NCI-H146 treated with DMSO at 0.1 percent for 48 hours (cell line): ENCODE data around the gene SOX15.
A peak's percentile ranks its signal among the peaks of the same experiment; 100 is the strongest.

Experiments used
- DNase-seq: peaks from one replicate; lab custom pipeline; 2025; ENCODE audit not compliant: unreplicated experiment; lab: John Stamatoyannopoulos, UW

The SOX15 gene

GRCh38 chr17:7559320-7560171, 30.3 kb downstream of the SOX15 start:
- DNase-seq = no peak

- DNase-seq = no peak
Observed at GRCh38 chr17:7558544-7559319, 31.2 kb downstream of the SOX15 start, which contains the start of gene TNFSF13. TSS of gene TNFSF13 (plus strand) at chr17:7558750. CDS start at chr17:7559040, 290 bp downstream.

- DNase-seq = peak; percentile 32
Observed at GRCh38 chr17:7557775-7558543, 31.9 kb downstream of the SOX15 start.

- no peak for DNase-seq
Observed at GRCh38 chr17:7557147-7557764, 32.6 kb downstream of the SOX15 start.

- no peak for DNase-seq
Observed at GRCh38 chr17:7556627-7557026, 33.3 kb downstream of the SOX15 start.

GRCh38 chr17:7555320-7555948, 34.5 kb downstream of the SOX15 start:
- no peak for DNase-seq

GRCh38 chr17:7553356-7553755, 36.5 kb downstream of the SOX15 start:
- DNase-seq = no peak

GRCh38 chr17:7552621-7553051, 37.3 kb downstream of the SOX15 start:
- DNase-seq = no peak

- no peak for DNase-seq
Observed at GRCh38 chr17:7551396-7551795, 38.5 kb downstream of the SOX15 start.

GRCh38 chr17:7550344-7550743, 39.5 kb downstream of the SOX15 start:
- DNase-seq = no peak

GRCh38 chr17:7549401-7550055, 40.4 kb downstream of the SOX15 start:
- no peak for DNase-seq

GRCh38 chr17:7548585-7549400, 41.1 kb downstream of the SOX15 start, which contains the start of gene TNFSF12:
TSS of gene TNFSF12 (plus strand) at chr17:7549058. CDS start at chr17:7549154, 96 bp downstream.
- no peak for DNase-seq

- no peak for DNase-seq
Observed at GRCh38 chr17:7544911-7545310, 45.0 kb downstream of the SOX15 start.

GRCh38 chr17:7541074-7541621, 48.7 kb downstream of the SOX15 start:
- no peak for DNase-seq

- DNase-seq = no peak
Observed at GRCh38 chr17:7538891-7539545, 50.9 kb downstream of the SOX15 start.
